ENCODE data around the gene USP4.
A peak's percentile ranks its signal among the peaks of the same experiment; 100 is the strongest.
"Not testable (repeated sequence)": the region's sequence is repeated elsewhere in the genome, so short reads cannot be mapped to it uniquely, and the experiment has no call there.

The USP4 gene

DNA sequence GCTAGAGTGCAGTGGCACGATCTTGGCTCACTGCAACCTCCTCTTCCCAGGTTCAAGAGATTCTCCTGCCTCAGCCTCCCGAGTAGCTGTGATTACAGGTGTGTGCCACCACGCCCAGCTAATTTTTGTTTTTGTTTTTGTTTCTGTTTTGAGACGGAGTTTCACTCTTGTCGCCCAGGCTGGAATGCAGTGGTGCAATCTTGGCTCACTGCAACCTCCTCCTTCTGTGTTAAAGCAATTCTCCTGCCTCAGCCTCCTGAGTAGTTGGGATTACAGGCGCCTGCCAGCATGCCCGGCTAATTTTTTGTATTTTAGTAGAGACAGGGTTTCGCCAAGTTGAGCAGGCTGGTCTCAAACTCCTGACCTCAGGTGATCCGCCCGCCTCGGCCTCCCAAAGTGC lies 99.8 kb downstream of the USP4 start:
- DNase-seq, result not testable (repeated sequence)

DNA sequence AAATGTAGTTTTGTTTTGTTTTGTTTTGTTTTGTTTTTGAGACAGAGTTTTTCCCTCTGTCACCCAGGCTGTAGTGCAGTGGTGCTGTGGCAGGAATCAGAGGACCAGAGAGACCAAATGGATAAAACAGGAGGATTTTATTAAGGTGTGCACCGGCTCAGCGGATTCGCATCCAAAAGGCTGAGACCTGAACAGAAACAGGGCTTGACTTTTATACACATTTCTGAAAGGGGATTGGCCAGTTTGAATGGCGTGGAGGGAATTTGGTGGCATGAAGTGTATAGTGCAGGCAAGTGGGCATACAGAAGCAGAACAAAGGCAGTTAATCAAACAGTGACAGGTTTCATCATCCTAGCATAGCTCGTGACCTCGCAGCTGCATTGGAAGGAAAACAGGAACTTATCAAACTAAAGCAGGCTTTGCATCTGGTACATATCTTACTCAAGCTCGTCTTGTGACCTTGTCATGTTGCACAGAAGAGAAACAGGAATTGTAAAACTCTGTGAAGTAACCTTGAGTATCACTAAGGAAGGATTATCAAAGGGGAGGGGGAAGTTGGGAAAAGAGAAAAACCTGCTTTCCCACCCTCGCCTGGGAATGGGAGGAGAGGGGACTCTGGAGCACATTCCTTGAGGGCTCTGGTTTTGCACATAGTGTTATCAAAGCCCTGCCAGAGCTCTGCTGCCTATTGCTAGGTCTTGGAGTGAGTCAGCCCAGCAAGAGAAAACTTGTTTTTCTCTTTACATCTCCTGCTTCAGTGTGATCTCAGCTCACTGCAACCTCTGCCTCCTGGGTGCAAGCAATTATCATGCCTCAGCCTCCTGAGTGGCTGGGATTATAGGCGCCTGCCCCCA lies 101.4 kb downstream of the USP4 start:
- peak; percentile 100 for DNase-seq

DNA sequence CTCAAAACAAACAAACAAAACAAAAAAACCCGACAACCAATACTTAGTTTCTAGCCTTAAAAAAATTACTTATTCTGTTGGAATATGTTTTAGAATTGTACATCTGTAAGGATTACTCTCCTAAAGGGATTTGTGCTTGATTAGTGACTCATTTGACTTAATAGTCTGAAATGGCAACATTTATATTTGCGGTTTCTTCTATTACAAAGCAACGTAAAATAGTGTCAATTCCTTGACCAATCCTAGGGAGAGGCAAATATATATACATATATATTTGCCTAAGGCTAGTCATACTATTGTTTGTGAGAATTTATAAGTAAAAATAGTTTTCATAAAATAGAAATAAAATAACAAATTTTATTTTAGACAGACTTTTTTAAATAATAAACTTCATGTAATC lies 102.5 kb downstream of the USP4 start:
- DNase-seq, result no peak

DNA sequence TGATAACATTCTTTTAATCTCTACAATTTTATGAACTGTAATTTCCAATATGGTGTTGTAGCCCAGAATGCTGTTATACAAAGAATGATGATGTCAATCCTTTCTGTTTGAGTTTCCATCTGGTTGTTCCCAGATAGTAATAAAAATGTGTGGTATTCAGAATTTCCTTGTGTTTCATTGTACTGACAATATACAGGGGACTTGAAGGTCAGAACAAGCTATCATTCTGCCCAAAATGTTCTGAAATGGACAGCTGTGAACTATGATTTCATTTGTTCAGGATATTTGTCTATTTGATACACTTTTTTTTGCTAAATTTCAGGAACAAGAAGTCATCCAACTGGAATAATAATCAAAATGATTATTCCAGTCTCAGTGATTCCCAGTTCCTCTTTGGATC lies 103.6 kb downstream of the USP4 start:
- no peak for DNase-seq

DNA sequence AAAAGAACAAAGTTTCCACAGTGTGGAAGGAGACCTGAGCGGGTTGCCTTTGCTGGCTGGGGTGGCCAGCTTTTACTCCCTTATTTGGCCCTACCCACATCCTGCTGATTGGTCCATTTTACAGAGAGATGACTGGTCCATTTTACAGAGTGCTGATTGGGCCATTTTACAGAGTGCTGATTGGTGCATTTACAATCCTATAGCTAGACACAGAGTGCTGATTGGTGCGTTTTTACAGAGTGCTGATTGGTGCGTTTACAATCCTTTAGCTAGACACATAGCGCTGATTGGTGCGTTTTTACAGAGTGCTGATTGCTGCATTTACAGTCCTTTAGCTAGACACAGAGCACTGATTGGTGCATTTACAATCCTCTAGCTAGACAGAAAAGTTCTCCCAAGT lies 111.0 kb downstream of the USP4 start:
- DNase-seq, result not testable (repeated sequence)

Measured in MV-4-11 (cell line).